COLO668 (cell line): Measurements from ENCODE around the gene WNT2B.

Experiments used
- DNase-seq: peaks from one replicate; lab custom pipeline; 2025; ENCODE audit not compliant: unreplicated experiment; lab: John Stamatoyannopoulos, UW

The WNT2B gene

GRCh38 chr1:112564081-112564480 is 55.3 kb downstream of the WNT2B start:
- no peak for DNase-seq

GRCh38 chr1:112565800-112566199 is 57.0 kb downstream of the WNT2B start:
- DNase-seq: no peak

- DNase-seq: no peak
Measured at GRCh38 chr1:112575154-112575804, 66.5 kb downstream of the WNT2B start.

- no peak for DNase-seq
Measured at GRCh38 chr1:112576240-112576639, 67.5 kb downstream of the WNT2B start.
